Measurements from ENCODE around the gene PLOD1.
"Not testable (repeated sequence)": the region's sequence is repeated elsewhere in the genome, so short reads cannot be mapped to it uniquely, and the experiment has no call there.

Gene PLOD1

GRCh38 chr1:11934302-11935056 is at the start of gene PLOD1:
TSS of gene PLOD1 (plus strand) at chr1:11934717. CDS start at chr1:11934780, 63 bp downstream.
- peak; percentile 84 for DNase-seq (ENCODE audit: low read depth)

- DNase-seq (ENCODE audit: low read depth): no peak
Observed at GRCh38 chr1:11885916-11886315, 48.6 kb upstream of the PLOD1 start.

GRCh38 chr1:11886986-11887665 is 47.4 kb upstream of the PLOD1 start:
- DNase-seq (ENCODE audit: low read depth): no peak

GRCh38 chr1:11887666-11888007 is 46.9 kb upstream of the PLOD1 start:
- no peak for DNase-seq (ENCODE audit: low read depth)

- no peak for DNase-seq (ENCODE audit: low read depth)
Observed at GRCh38 chr1:11888206-11888876, 46.2 kb upstream of the PLOD1 start.

- no peak for DNase-seq (ENCODE audit: low read depth)
Observed at GRCh38 chr1:11888877-11889208, 45.7 kb upstream of the PLOD1 start.

GRCh38 chr1:11891433-11892186 is 42.9 kb upstream of the PLOD1 start:
- DNase-seq (ENCODE audit: low read depth): no peak

GRCh38 chr1:11893907-11894251 is 40.6 kb upstream of the PLOD1 start:
- peak; percentile 63 for DNase-seq (ENCODE audit: low read depth)

- DNase-seq (ENCODE audit: low read depth): not testable (repeated sequence)
Observed at GRCh38 chr1:11894501-11894900, 40.0 kb upstream of the PLOD1 start.

- DNase-seq (ENCODE audit: low read depth): no peak
Observed at GRCh38 chr1:11898086-11898785, 36.3 kb upstream of the PLOD1 start.

GRCh38 chr1:11898831-11899467 is 35.6 kb upstream of the PLOD1 start:
- DNase-seq (ENCODE audit: low read depth): peak; percentile 19

- not testable (repeated sequence) for DNase-seq (ENCODE audit: low read depth)
Observed at GRCh38 chr1:11901446-11901845, 33.1 kb upstream of the PLOD1 start.

GRCh38 chr1:11903210-11903609 is 31.3 kb upstream of the PLOD1 start:
- DNase-seq (ENCODE audit: low read depth): no peak

GRCh38 chr1:11904156-11904555 is 30.4 kb upstream of the PLOD1 start:
- DNase-seq (ENCODE audit: low read depth): not testable (repeated sequence)

GRCh38 chr1:11904978-11905377 is 29.5 kb upstream of the PLOD1 start:
- DNase-seq (ENCODE audit: low read depth): no peak

- no peak for DNase-seq (ENCODE audit: low read depth)
Observed at GRCh38 chr1:11906870-11907269, 27.6 kb upstream of the PLOD1 start.

GRCh38 chr1:11907275-11908094 is 27.0 kb upstream of the PLOD1 start:
- peak; percentile 77 for DNase-seq (ENCODE audit: low read depth)

- DNase-seq (ENCODE audit: low read depth): peak; percentile 72
Observed at GRCh38 chr1:11908095-11908675, 26.3 kb upstream of the PLOD1 start.

- DNase-seq (ENCODE audit: low read depth): not testable (repeated sequence)
Observed at GRCh38 chr1:11910914-11911228, 23.6 kb upstream of the PLOD1 start.

GRCh38 chr1:11912000-11912399 is 22.5 kb upstream of the PLOD1 start:
- no peak for DNase-seq (ENCODE audit: low read depth)
